PC-3 (cell line): ENCODE data around the gene EPS8.

Source experiments
- EZH2phosphoT487 ChIP-seq: fragments of 300-600 bp; sonication (generic); IDR thresholded peaks from 2 replicates; pipeline ENCODE4 v1.6.1; 2018; ENCODE audit warnings: mild to moderate bottlenecking, antibody characterized with exemption, low read length, borderline replicate concordance
- TF ChIP-seq, protein P1 (sequence below): fragments of 300-600 bp; sonication (generic); conservative IDR thresholded peaks from 2 replicates; pipeline ENCODE4 v1.5.1; 2017; ENCODE audit warnings: antibody characterized with exemption, low read depth, mild to moderate bottlenecking, low read length

- TF ChIP-seq EZH2phosphoT487, result no peak
- TF ChIP-seq, protein P1, sequence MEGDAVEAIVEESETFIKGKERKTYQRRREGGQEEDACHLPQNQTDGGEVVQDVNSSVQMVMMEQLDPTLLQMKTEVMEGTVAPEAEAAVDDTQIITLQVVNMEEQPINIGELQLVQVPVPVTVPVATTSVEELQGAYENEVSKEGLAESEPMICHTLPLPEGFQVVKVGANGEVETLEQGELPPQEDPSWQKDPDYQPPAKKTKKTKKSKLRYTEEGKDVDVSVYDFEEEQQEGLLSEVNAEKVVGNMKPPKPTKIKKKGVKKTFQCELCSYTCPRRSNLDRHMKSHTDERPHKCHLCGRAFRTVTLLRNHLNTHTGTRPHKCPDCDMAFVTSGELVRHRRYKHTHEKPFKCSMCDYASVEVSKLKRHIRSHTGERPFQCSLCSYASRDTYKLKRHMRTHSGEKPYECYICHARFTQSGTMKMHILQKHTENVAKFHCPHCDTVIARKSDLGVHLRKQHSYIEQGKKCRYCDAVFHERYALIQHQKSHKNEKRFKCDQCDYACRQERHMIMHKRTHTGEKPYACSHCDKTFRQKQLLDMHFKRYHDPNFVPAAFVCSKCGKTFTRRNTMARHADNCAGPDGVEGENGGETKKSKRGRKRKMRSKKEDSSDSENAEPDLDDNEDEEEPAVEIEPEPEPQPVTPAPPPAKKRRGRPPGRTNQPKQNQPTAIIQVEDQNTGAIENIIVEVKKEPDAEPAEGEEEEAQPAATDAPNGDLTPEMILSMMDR, result no peak
Measured at GRCh38 chr12:15729097-15729496, 60.1 kb downstream of the EPS8 start.
